HEK293 (cell line): ENCODE data around the gene LRRC15.

ENCODE experiments used
- CTCF ChIA-PET: fragments of 350-600 bp; formaldehyde crosslinking; extraction: SDS; loops from one replicate; lab custom pipeline; 2021; ENCODE audit warnings: antibody characterized with exemption; lab: Yijun Ruan, JAX
- POLR2A ChIA-PET: fragments of 300-600 bp; formaldehyde crosslinking; extraction: SDS; loops from one replicate; lab custom pipeline; 2020; ENCODE audit warnings: antibody characterized with exemption, inconsistent platforms; lab: Yijun Ruan, JAX
- H3K27ac ChIP-seq: fragments of 200-500 bp; sonication (Bioruptor generic); 2 replicates; pipeline ENCODE4 v1.5.1; 2014; ENCODE audit warnings: low read depth, low read length, control low read depth, inconsistent platforms; ENCODE audit errors: extremely low read depth
- H3K36me3 ChIP-seq, 2 experiments: fragments of 200-500 bp in 1 of 2; sonication (Bioruptor generic) in 1 of 2; 1 replicate in 1 of 2; 2 replicates in 1 of 2; pipeline ENCODE4 v1.5.1; 2014 to 2017; ENCODE audit warnings: inconsistent platforms in 2 of 2, low read length in 2 of 2; ENCODE audit not compliant: control insufficient read depth in 2 of 2, insufficient read depth in 1 of 2
- H3K4me1 ChIP-seq: fragments of 200-500 bp; sonication (Bioruptor generic); 2 replicates; pipeline ENCODE4 v1.5.1; 2014; ENCODE audit warnings: mild to moderate bottlenecking, low read length, inconsistent platforms; ENCODE audit not compliant: control insufficient read depth, insufficient read depth
- H3K4me3 ChIP-seq: 2 replicates; pipeline ENCODE4 v1.5.1; 2011; ENCODE audit warnings: low read depth, mild to moderate bottlenecking, control low read depth, low read length, moderate library complexity
- H3K9me3 ChIP-seq: fragments of 200-500 bp; sonication (Bioruptor generic); 2 replicates; pipeline ENCODE4 v1.5.1; 2014; ENCODE audit warnings: low read depth, low read length, inconsistent platforms; ENCODE audit not compliant: control insufficient read depth, insufficient read depth
- CTCF ChIP-seq: fragments of 450-650 bp; formaldehyde crosslinking; IDR thresholded peaks from 2 replicates; pipeline ENCODE4 v1.5.1; 2016; ENCODE audit warnings: missing biosample characterization, missing genetic modification characterization
- FEZF1 ChIP-seq: fragments of 450-650 bp; formaldehyde crosslinking; IDR thresholded peaks from 2 replicates; pipeline ENCODE4 v1.5.1; 2016; ENCODE audit warnings: missing biosample characterization, missing genetic modification characterization
- GLI4 ChIP-seq: fragments of 450-650 bp; formaldehyde crosslinking; IDR thresholded peaks from 2 replicates; pipeline ENCODE4 v1.5.1; 2016; ENCODE audit warnings: missing biosample characterization, missing genetic modification characterization
- MEIS1 ChIP-seq: sonication (generic); formaldehyde crosslinking; IDR thresholded peaks from 2 replicates; pipeline ENCODE4 v1.8.1; 2022; ENCODE audit warnings: missing genetic modification reagents, mild to moderate bottlenecking, borderline replicate concordance
- PATZ1 ChIP-seq: fragments of 450-650 bp; formaldehyde crosslinking; IDR thresholded peaks from 2 replicates; pipeline ENCODE4 v1.5.1; 2016; ENCODE audit warnings: missing biosample characterization, missing genetic modification characterization
- ZBTB1 ChIP-seq: fragments of 450-650 bp; formaldehyde crosslinking; IDR thresholded peaks from 2 replicates; pipeline ENCODE4 v1.5.1; 2016; ENCODE audit warnings: missing biosample characterization, missing genetic modification characterization
- ZFP37 ChIP-seq: fragments of 450-650 bp; formaldehyde crosslinking; IDR thresholded peaks from 2 replicates; pipeline ENCODE4 v1.5.1; 2016; ENCODE audit warnings: missing biosample characterization, missing genetic modification characterization
- ZNF169 ChIP-seq: fragments of 450-650 bp; formaldehyde crosslinking; IDR thresholded peaks from 2 replicates; pipeline ENCODE4 v1.5.1; 2016; ENCODE audit warnings: missing biosample characterization, missing genetic modification characterization
- ZNF221 ChIP-seq: fragments of 450-650 bp; formaldehyde crosslinking; IDR thresholded peaks from 2 replicates; pipeline ENCODE4 v1.5.1; 2017; ENCODE audit warnings: missing biosample characterization, missing genetic modification characterization, borderline replicate concordance
- ZNF366 ChIP-seq: fragments of 450-650 bp; formaldehyde crosslinking; conservative IDR thresholded peaks from 2 replicates; pipeline ENCODE4 v1.5.1; 2016; ENCODE audit warnings: missing biosample characterization, missing genetic modification characterization
- ZNF416 ChIP-seq: fragments of 450-650 bp; formaldehyde crosslinking; IDR thresholded peaks from 2 replicates; pipeline ENCODE4 v1.5.1; 2016; ENCODE audit warnings: missing biosample characterization, missing genetic modification characterization
- ZNF600 ChIP-seq: fragments of 450-650 bp; formaldehyde crosslinking; IDR thresholded peaks from 2 replicates; pipeline ENCODE4 v1.5.1; 2016; ENCODE audit warnings: missing biosample characterization, missing genetic modification characterization
- ZNF830 ChIP-seq: fragments of 450-650 bp; IDR thresholded peaks from 2 replicates; pipeline ENCODE4 v1.5.0; 2018; ENCODE audit warnings: missing biosample characterization, missing genetic modification characterization, low read depth, mild to moderate bottlenecking, moderate library complexity
- TF ChIP-seq, protein P1 (sequence below): fragments of 450-650 bp; formaldehyde crosslinking; IDR thresholded peaks from 2 replicates; pipeline ENCODE4 v1.5.1; 2016; ENCODE audit warnings: missing biosample characterization, missing genetic modification characterization
- TF ChIP-seq, protein P2 (sequence below): fragments of 450-650 bp; formaldehyde crosslinking; IDR thresholded peaks from 2 replicates; pipeline ENCODE4 v1.5.1; 2016; ENCODE audit warnings: missing biosample characterization, missing genetic modification characterization

LRRC15 gene

DNA sequence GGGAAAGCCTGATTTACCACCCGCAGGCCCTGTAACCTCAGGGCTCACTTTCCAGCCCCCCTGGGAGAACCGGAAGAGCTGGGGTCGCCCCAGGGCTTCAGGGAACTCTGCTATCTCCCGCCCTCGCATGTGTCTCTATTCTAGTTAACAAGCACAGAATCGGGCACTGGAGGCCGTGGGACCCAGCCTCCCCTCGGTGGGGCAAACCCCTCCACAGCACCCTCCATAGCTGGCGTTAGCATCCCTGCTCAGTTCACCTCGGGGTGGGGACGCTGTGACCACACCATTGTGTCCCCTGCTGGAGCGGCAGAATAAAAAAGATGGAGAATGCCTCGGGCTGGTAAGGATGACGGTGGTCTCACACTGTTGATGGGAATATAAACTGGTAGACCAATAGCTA is 3.5 kb upstream of the LRRC15 start (continued):
- no peak for TF ChIP-seq CTCF (tag by site-specific recombination)
- no peak for TF ChIP-seq ZFP37
- no peak for TF ChIP-seq ZBTB1 (tag by site-specific recombination)
- TF ChIP-seq FEZF1 (tag by site-specific recombination), result no peak
- TF ChIP-seq, protein P1, sequence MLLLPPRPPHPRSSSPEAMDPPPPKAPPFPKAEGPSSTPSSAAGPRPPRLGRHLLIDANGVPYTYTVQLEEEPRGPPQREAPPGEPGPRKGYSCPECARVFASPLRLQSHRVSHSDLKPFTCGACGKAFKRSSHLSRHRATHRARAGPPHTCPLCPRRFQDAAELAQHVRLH (tag by site-specific recombination), result no peak
- TF ChIP-seq ZNF169 (tag by site-specific recombination), result no peak
- no peak for TF ChIP-seq PATZ1 (tag by site-specific recombination)

GRCh38 chr3:194370753-194371152 is 1.2 kb upstream of the LRRC15 start:
- no peaks in the 10 kb centered on the region for H3K36me3 ChIP-seq
- POLR2A ChIA-PET, result no interaction called here
- CTCF ChIA-PET, result interaction anchor here (0.6 kb wide), 1 partner anchor 37 kb away, joined by 4 read pairs; no protein-coding TSS in a partner anchor

DNA sequence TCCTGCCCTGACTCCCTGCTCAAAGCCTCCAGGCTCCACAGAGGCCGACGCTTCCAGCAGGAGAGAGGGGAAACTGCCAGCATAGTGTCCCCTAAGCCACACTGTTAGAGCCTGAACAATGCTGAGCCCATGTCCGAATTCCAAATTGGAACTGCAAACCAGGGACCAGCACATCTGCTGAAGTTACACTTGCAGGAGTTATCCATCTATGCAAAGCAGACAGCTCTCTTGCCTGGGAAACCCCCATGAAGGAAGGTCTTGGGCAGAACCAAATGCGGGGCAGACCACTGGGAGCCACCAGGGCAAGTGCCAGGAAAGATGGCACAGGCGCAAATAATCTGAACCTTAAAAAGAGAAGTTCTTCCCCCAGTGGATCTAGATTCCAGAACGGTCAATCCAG is 625 bp downstream of the LRRC15 start:
- TF ChIP-seq, protein P1 (tag by site-specific recombination), result no peak
- TF ChIP-seq, protein P2, sequence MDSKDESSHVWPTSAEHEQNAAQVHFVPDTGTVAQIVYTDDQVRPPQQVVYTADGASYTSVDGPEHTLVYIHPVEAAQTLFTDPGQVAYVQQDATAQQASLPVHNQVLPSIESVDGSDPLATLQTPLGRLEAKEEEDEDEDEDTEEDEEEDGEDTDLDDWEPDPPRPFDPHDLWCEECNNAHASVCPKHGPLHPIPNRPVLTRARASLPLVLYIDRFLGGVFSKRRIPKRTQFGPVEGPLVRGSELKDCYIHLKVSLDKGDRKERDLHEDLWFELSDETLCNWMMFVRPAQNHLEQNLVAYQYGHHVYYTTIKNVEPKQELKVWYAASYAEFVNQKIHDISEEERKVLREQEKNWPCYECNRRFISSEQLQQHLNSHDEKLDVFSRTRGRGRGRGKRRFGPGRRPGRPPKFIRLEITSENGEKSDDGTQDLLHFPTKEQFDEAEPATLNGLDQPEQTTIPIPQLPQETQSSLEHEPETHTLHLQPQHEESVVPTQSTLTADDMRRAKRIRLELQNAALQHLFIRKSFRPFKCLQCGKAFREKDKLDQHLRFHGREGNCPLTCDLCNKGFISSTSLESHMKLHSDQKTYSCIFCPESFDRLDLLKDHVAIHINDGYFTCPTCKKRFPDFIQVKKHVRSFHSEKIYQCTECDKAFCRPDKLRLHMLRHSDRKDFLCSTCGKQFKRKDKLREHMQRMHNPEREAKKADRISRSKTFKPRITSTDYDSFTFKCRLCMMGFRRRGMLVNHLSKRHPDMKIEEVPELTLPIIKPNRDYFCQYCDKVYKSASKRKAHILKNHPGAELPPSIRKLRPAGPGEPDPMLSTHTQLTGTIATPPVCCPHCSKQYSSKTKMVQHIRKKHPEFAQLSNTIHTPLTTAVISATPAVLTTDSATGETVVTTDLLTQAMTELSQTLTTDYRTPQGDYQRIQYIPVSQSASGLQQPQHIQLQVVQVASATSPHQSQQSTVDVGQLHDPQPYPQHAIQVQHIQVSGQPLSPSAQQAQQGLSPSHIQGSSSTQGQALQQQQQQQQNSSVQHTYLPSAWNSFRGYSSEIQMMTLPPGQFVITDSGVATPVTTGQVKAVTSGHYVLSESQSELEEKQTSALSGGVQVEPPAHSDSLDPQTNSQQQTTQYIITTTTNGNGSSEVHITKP, result peak; percentile 91
- H3K4me1 ChIP-seq, result no peaks in the 10 kb centered on the region
- no peaks in the 10 kb centered on the region for H3K36me3 ChIP-seq
- no peak overlapping the region for H3K4me3 ChIP-seq
- ChIA-PET POLR2A (no interaction called here), CTCF (interaction anchor here (1.7 kb wide), 1 partner anchor 25 kb away, joined by 4 read pairs; no protein-coding TSS in a partner anchor)
- H3K9me3 ChIP-seq, result no peaks in the 10 kb centered on the region
- H3K27ac ChIP-seq, result no peak overlapping the region

More at GRCh38 chr3:194370753-194371152, 1.2 kb upstream of the LRRC15 start:
- no peaks in the 10 kb centered on the region for H3K9me3 ChIP-seq
- TF ChIP-seq MEIS1, result no peak
- no peak for TF ChIP-seq ZNF830 (tag by site-specific recombination)
- no peak for TF ChIP-seq ZNF416 (tag by site-specific recombination)
- no peak for TF ChIP-seq GLI4 (tag by site-specific recombination)
- TF ChIP-seq ZNF221, result no peak
- TF ChIP-seq ZNF169 (tag by site-specific recombination), result no peak
- no peak for TF ChIP-seq ZNF366 (tag by site-specific recombination)
- peak; percentile 72 for TF ChIP-seq ZNF600 (tag by site-specific recombination)
- H3K4me1 ChIP-seq, result no peaks in the 10 kb centered on the region
- no peak overlapping the region for H3K27ac ChIP-seq
- H3K4me3 ChIP-seq, result no peak overlapping the region
